Testis (tissue), 3 donors: ENCODE results near the gene LFNG. TPM values are rescaled to one million over a fixed set of nuclear protein-coding genes. Genes with fewer than 3 reads are reported as not detected.

Experiments
- DNase-seq: peaks from one replicate; pipeline ENCODE4 v3.0.0-alpha.2; 2019
- H3K27ac ChIP-seq, 2 donors: fragments of 200-600 bp; sonication (generic); one replicate each; pipeline ENCODE4 v1.5.1; 2019
- H3K27me3 ChIP-seq: fragments of 200-600 bp; sonication (generic); one replicate; pipeline ENCODE4 v1.5.1; 2019
- H3K36me3 ChIP-seq: fragments of 200-600 bp; sonication (generic); one replicate; pipeline ENCODE4 v1.5.1; 2017; ENCODE audit warnings: low read depth; ENCODE audit errors: missing control alignments
- H3K4me1 ChIP-seq: fragments of 200-600 bp; sonication (generic); one replicate; pipeline ENCODE4 v1.5.1; 2019
- H3K4me3 ChIP-seq, 2 donors: fragments of 200-600 bp; sonication (generic); one replicate each; pipeline ENCODE4 v1.5.1; 2017 to 2019
- H3K9me3 ChIP-seq: fragments of 200-600 bp; sonication (generic); one replicate; pipeline ENCODE4 v1.5.1; 2017
- CTCF ChIP-seq, 3 experiments: fragments of 450-650 bp in 2 of 3; fragments of 200-600 bp in 1 of 3; sonication (generic) in 1 of 3; IDR thresholded peaks; one replicate each; pipeline ENCODE4 v1.5.1; 2016 to 2019; ENCODE audit warnings: antibody characterized with exemption in 3 of 3, mild to moderate bottlenecking in 2 of 3, moderate library complexity in 1 of 3
- POLR2A ChIP-seq: fragments of 450-650 bp; IDR thresholded peaks from one replicate; pipeline ENCODE4 v1.6.1; 2017; ENCODE audit warnings: antibody characterized with exemption, mild to moderate bottlenecking, moderate library complexity
- WGBS, 2 donors: methylation state at CpG; one replicate each; pipeline ENCODE4 v1.1.5; 2018; 5-methylcytosine and 5-hydroxymethylcytosine counted together
- intact Hi-C: fragments of 100-400 bp; cut with DNase I; formaldehyde crosslinking; loops from one replicate; pipeline ENCODE4 v1.15.1; 2023; ENCODE audit warnings: low total_unique reads
- polyA plus RNA-seq: library from polyadenylated mRNA; stranded (reverse); fragments of 350-450 nt; fragmentation: Illumina TruSeq; extraction: RNeasy Lipid Tissue Mini Kit (QIAGEN cat#74804); gene quantifications from one replicate; pipeline ENCODE4 v1.2.3, GENCODE V29; 2014; ENCODE audit warnings: low read depth, low replicate concordance; ENCODE audit not compliant: insufficient read depth
- total RNA-seq, 2 donors: library from RNA; depleted of rRNA; stranded (reverse); fragments of >200 nt; gene quantifications; one replicate each; pipeline ENCODE4 v1.2.3, GENCODE V29; 2016

LFNG gene
- total and polyA plus RNA-seq, 3 donors from 2014 or later: 10.1 to 34.1 (median 18.3) TPM

GRCh38 chr7:2494191-2495130, 25.1 kb upstream of the LFNG start:
- Histone ChIP-seq H3K9me3 (no peaks in the 10 kb centered on the region), H3K4me1 (peaks cover 28% of the 10 kb centered on the region), H3K36me3 (no peaks in the 10 kb centered on the region), H3K4me3 (no peak overlapping the region), H3K27ac (no peak overlapping the region), H3K27me3 (no peaks in the 10 kb centered on the region)
- TF ChIP-seq CTCF (IDR thresholded peaks at IDR 0.05) (no peak), POLR2A (no peak)
- WGBS, 2 donors: 47 to 86% methylated on average over 3 to 31 of the region's 32 CpGs
- no peak for DNase-seq
- intact Hi-C loops: no loop called here

GRCh38 chr7:2495418-2496299, 23.9 kb upstream of the LFNG start:
- Histone ChIP-seq H3K27ac (no peak overlapping the region), H3K27me3 (no peaks in the 10 kb centered on the region), H3K36me3 (no peaks in the 10 kb centered on the region), H3K4me3 (no peak overlapping the region), H3K9me3 (no peaks in the 10 kb centered on the region), H3K4me1 (peaks cover 18% of the 10 kb centered on the region)
- DNase-seq: no peak
- no peak for TF ChIP-seq POLR2A
- TF ChIP-seq CTCF (IDR thresholded peaks at IDR 0.05): no peak
- WGBS, 2 donors: 79 to 81% methylated on average over 20 to 25 of the region's 25 CpGs
- intact Hi-C loops: no loop called here

- intact Hi-C loops: no loop called here
- Histone ChIP-seq H3K4me1 (peaks cover 18% of the 10 kb centered on the region), H3K27me3 (no peaks in the 10 kb centered on the region), H3K4me3 (no peak overlapping the region), H3K9me3 (no peaks in the 10 kb centered on the region), H3K27ac (no peak overlapping the region), H3K36me3 (no peaks in the 10 kb centered on the region)
- TF ChIP-seq POLR2A: no peak
- no peak for TF ChIP-seq CTCF (IDR thresholded peaks at IDR 0.05)
- 96 to 98% methylated on average over 9 of the region's 9 CpGs for WGBS, 2 donors
- DNase-seq: no peak
Measured at GRCh38 chr7:2496375-2496774, 23.2 kb upstream of the LFNG start.

GRCh38 chr7:2497065-2497464, 22.5 kb upstream of the LFNG start:
- DNase-seq: no peak
- Histone ChIP-seq H3K4me3 (no peak overlapping the region), H3K27ac (no peak overlapping the region), H3K9me3 (no peaks in the 10 kb centered on the region), H3K4me1 (peaks cover 18% of the 10 kb centered on the region), H3K27me3 (no peaks in the 10 kb centered on the region), H3K36me3 (no peaks in the 10 kb centered on the region)
- TF ChIP-seq POLR2A: no peak
- TF ChIP-seq CTCF (IDR thresholded peaks at IDR 0.05): no peak
- intact Hi-C loops: no loop called here
- 93 to 98% methylated on average over 3 of the region's 3 CpGs for WGBS, 2 donors
